NCI-H1092 (cell line): Measurements from ENCODE around the gene DUOX2.
A peak's percentile ranks its signal among the peaks of the same experiment; 100 is the strongest.

Source experiments
- DNase-seq: peaks from one replicate; lab custom pipeline; 2025; lab: John Stamatoyannopoulos, UW

Gene DUOX2

DNA sequence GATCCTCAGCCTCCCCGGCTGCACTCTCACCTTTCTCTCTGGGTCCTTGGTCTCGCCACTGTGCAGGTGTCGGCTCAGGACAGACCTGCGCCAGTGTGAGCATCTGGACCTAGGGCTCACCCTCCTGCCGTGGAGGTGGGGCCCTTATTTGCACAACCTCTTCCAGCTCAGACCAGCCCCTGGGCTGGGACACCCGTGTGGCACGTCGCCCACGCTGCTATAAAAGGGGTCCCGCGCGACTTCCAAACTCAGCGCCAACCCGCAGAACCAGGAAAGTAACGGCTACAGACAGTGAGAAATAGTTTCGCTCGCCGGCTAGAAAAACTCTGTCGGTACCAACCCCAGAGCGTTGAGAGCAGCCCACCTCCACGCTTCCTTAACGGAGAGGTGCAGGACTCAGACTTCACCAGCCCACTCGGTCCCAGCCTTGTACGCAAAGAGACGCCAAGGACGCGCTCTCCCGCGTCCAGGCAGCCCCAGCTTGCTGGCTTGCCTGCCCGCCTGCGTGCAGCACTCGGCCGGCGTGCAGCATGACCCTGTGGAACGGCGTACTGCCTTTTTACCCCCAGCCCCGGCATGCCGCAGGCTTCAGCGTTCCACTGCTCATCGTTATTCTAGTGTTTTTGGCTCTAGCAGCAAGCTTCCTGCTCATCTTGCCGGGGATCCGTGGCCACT lies at the start of gene DUOX2, which contains the start of gene DUOXA2:
DUOX2 (minus strand) TSS at position 97 of the 675 bp plus-strand sequence. CDS start 761 bp downstream, outside the sequence.
DUOXA2 (plus strand) TSS at position 251 of the 675 bp plus-strand sequence; CDS start at position 531, 280 bp downstream.
- no peak for DNase-seq

DNA sequence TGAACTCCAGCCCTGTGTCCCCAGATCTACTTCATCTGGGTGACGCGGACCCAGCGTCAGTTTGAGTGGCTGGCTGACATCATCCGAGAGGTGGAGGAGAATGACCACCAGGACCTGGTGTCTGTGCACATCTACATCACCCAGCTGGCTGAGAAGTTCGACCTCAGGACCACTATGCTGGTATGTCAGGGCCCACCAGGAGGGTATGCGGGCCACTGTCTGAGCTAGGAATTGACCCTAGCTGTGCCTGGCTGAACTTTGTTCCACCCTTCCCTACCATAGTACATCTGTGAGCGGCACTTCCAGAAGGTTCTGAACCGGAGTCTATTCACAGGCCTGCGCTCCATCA lies 49.5 kb upstream of the DUOX2 start:
- DNase-seq = no peak

GRCh38 chr15:45162771-45163507 lies 49.0 kb upstream of the DUOX2 start:
- peak; percentile 51 for DNase-seq

DNA sequence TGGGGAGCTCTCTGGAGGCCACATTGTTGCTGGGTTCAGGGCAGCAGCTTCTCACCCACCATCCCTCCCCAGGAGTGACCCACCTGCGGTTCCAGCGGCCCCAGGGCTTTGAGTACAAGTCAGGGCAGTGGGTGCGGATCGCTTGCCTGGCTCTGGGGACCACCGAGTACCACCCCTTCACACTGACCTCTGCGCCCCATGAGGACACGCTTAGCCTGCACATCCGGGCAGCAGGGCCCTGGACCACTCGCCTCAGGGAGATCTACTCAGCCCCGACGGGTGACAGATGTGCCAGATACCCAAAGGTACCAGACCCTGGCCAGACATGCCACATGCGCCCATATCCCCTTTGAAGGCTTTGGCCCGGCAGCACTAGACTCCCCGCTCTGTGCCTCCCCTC lies 47.7 kb upstream of the DUOX2 start:
- DNase-seq = no peak

DNA sequence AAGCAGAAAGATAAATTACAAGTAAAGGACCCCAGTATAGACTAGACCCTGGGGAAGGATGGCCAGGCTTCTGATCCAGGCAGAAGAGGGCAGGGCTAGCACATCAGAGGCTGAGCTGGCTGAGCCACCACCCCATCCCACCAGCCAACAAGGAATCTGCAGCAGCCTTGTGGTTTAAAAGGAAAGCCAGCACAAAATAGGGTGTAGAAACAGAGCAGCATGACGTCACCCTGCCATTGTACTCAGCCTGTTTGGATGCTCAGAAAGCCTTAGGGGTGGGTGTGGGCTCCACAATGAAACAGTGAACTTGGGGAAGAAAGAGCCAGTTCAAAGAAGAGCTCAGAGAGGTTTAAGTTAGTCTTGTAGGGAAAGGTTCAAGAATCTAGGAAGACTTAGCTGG lies 44.0 kb upstream of the DUOX2 start:
- DNase-seq = no peak

GRCh38 chr15:45156744-45157455 lies 42.9 kb upstream of the DUOX2 start:
- DNase-seq = no peak

DNA sequence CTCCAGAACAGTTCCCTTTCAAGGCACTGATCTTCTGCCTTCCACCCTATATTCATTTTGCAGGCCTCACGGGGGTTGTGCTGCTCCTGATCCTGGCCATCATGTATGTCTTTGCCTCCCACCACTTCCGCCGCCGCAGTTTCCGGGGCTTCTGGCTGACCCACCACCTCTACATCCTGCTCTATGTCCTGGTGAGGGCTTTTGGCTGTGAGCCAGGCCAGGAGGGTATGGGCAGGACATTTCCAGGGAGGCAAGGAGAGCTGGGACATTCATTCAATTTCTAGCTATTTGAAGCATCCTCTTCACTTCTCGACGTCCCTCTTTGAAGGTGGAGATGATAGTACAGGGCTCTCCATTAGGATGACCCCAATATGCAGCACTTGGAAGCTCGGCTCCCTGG lies 41.8 kb upstream of the DUOX2 start:
- no peak for DNase-seq

DNA sequence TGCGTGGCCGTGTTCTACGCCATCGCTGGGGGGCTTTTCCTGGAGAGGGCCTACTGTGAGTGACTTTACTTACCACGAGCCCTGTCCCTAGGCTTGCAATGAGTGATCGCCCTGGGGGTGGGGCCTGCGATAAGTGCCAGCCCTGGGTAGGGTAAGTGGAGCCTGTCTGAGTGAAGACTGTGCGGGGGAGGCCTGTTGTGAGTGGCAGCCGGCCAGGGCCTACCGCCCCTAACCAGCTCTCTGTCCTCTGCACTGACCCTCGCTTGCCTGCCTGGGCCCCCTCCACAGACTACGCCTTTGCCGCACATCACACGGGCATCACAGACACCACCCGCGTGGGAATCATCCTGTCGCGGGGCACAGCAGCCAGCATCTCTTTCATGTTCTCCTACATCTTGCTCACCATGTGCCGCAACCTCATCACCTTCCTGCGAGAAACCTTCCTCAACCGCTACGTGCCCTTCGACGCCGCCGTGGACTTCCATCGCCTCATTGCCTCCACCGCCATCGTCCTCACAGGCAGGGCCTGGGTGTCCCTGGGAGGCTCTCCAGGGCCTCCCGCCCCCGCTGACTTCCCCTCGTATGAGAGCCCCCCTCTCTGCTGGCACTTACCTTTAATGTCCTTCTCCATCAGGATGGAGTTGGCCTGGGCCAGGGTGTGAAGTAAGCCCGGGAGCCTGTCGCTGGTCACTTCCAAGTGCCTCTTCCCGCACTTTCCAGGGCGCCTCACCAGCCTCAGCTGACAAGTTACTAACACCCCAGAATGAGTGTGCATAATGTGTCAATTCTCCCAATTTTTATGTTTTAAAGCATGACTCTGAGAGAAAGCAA lies 38.2 kb upstream of the DUOX2 start:
- no peak for DNase-seq

- no peak for DNase-seq
Measured at GRCh38 chr15:45150997-45151396, 37.0 kb upstream of the DUOX2 start.

DNA sequence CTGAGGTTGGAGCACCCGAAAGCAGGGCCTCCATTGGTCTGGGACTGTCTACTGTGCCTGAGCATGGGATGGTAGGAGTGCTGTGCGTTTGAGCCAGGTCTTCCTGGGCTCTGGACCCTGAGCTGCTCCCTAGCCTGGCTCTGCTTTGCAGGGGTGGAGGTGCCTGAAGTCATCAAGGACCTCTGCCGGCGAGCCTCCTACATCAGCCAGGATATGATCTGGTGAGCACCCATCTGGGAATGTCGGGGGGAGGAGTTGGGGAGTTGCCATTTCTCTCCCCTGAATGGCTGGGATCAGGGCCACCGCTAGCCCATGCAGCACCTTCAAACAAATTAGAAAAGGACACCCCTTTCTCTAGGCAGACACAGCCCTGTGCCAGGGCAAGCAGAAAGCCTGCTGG lies 36.5 kb upstream of the DUOX2 start:
- DNase-seq = no peak

DNA sequence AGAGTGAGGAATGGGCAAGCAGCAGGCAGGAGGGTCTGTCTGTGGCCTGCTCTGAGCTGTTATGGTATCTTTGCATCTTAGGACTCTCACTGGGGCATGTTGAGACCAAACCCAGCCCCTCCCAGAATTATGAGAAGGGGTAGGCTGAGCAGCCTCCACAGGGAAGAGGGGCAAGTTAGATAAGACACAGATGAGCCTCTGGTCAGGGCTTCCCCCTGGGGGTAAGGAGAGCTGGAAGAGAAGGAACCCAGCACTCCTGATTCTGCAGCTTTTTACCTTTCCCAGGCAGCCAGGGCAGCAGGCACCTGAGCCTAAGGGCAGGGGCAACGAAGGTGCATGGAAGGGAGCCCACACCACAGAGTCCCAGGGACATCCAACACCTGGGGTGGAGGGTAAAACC lies 35.1 kb upstream of the DUOX2 start:
- no peak for DNase-seq

DNA sequence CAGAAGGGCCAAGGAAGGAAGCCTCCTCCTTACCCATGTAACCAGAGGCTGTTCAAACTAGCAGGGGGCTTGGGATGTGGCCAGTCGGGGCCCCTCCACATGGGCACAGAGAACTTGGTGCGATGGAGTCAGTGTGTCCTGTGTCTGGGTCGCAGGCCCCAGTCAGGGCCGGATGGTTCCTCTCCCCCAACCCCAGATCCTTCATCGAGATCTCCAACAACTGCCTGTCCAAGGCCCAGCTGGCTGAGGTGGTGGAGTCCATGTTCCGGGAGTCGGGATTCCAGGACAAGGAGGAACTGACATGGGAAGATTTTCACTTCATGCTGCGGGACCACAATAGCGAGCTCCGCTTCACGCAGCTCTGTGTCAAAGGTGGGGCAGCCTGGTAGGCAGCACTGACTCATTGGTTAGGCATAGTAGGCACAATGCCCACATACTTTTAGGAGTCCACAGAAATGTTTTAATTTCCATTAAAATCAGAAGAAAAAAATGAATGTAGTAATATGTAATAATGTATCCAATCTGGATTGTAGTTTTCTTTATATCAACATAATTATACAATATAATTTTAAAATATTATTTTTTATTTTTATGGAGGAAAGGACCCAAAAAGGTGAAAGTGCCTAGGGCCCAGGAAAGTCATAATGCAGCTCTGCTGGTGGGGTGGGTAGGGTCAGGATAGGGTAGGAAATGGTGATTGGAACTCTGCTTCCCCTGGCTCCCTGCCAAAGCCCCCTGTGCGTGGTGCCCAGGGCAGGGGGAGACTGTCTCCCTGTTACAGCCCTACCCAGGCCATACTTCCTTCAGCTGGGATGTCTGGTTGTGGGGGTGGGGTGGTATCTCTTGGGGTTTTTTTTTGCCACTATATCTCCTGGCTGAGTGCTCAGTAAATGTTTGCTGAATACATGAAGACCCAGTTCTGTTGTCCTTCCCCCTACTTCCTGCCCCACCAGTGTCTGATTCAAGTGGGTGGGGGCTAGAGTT lies 34.4 kb upstream of the DUOX2 start:
- DNase-seq = no peak

DNA sequence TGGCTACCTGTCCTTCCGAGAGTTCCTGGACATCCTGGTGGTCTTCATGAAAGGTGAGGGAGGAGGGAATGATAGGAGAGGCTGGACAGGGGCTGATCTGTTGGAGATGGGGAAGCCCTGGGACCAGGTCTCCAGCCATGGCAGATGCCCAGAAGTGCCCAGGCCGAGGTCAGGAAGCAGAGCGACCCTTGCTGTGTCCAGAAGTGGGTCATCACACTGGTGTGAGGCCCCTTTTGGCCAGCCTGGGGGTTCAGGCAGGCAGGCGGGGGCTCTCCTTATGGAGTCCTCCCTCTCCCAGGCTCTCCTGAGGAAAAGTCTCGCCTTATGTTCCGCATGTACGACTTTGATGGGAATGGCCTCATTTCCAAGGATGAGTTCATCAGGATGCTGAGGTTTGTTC lies 33.6 kb upstream of the DUOX2 start:
- DNase-seq = no peak

DNA sequence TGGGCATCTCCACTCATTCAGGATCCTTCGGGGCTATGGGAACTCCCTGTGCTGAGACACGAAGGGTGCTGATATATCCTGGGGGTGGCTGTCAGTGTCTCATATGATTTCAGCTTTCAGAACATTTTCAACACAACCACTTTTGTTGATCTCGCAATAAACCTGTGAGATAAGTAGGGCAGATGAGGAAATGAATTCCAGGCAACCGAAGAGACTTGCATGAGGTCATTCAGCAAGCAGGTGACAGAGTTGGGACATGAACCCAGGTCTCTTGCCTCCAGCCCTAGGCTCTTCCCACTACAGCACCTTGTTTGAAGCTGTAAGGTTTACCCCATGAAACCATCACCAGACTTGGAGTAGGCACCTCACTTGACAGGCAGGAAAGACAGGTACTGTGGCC lies 32.4 kb upstream of the DUOX2 start:
- DNase-seq = no peak

GRCh38 chr15:45144775-45145174 lies 30.8 kb upstream of the DUOX2 start:
- DNase-seq = no peak

GRCh38 chr15:45143946-45144345 lies 30.0 kb upstream of the DUOX2 start:
- DNase-seq = no peak

- no peak for DNase-seq
Measured at GRCh38 chr15:45143056-45143455, 29.1 kb upstream of the DUOX2 start.

DNA sequence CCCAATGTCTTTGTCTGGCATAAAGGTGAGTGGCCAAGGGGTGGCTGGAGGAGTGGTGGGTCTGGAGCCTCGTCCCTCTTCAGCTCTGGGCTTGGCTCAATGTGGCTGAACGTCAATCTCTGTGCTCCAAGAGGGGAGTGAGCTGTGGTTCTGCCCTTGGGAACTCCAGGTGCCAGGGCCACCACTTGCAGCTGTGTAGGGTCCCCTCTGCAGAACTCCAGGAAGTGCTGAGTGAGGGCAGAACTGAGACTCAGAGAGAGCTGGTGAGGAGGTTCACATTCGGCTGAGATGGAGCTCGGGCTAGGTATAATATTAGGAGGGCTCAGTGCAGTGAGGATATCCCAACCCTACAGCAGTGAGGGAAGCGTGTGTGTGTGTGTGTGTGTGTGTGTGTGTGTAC lies 27.4 kb upstream of the DUOX2 start:
- DNase-seq = no peak

- no peak for DNase-seq
Measured at GRCh38 chr15:45140557-45141250, 26.7 kb upstream of the DUOX2 start.

- no peak for DNase-seq
Measured at GRCh38 chr15:45139770-45140169, 25.8 kb upstream of the DUOX2 start.
